ENCODE results near the gene TACR2. TPM values are rescaled to one million over a fixed set of nuclear protein-coding genes. Genes with fewer than 3 reads are reported as not detected.

TACR2 gene
- total RNA-seq, 2 donors from 2014 or later: 0.27 TPM; not detected in 1

GRCh38 chr10:69458430-69459100 lies 41.8 kb upstream of the TACR2 start:
- ATAC-seq (ENCODE audit: insufficient number of reproducible peaks, low FRiP score, low read depth): no peak
- H3K27me3 ChIP-seq (replicated peaks; ENCODE audit: insufficient read depth): no peaks in the 10 kb centered on the region
- H3K36me3 ChIP-seq: no peaks in the 10 kb centered on the region
- no peak for TF ChIP-seq CTCF (IDR thresholded peaks at IDR 0.05)
- no peaks in the 10 kb centered on the region for H3K9me3 ChIP-seq
- H3K27ac ChIP-seq: no peak overlapping the region
- no peak for DNase-seq (ENCODE audit: low spot score)
- no peak overlapping the region for H3K4me3 ChIP-seq
- H3K4me1 ChIP-seq (ENCODE audit: control insufficient read depth in 1 of 2, low read depth in 2 of 2): no peaks in the 10 kb centered on the region

GRCh38 chr10:69457771-69458237 lies 41.1 kb upstream of the TACR2 start:
- H3K36me3 ChIP-seq: no peaks in the 10 kb centered on the region
- H3K27me3 ChIP-seq (replicated peaks; ENCODE audit: insufficient read depth): no peaks in the 10 kb centered on the region
- TF ChIP-seq CTCF (IDR thresholded peaks at IDR 0.05): no peak
- no peaks in the 10 kb centered on the region for H3K4me1 ChIP-seq (ENCODE audit: control insufficient read depth in 1 of 2, low read depth in 2 of 2)
- no peak for DNase-seq (ENCODE audit: low spot score)
- no peak for ATAC-seq (ENCODE audit: insufficient number of reproducible peaks, low FRiP score, low read depth)
- H3K27ac ChIP-seq: no peak overlapping the region
- no peaks in the 10 kb centered on the region for H3K9me3 ChIP-seq
- no peak overlapping the region for H3K4me3 ChIP-seq

DNA sequence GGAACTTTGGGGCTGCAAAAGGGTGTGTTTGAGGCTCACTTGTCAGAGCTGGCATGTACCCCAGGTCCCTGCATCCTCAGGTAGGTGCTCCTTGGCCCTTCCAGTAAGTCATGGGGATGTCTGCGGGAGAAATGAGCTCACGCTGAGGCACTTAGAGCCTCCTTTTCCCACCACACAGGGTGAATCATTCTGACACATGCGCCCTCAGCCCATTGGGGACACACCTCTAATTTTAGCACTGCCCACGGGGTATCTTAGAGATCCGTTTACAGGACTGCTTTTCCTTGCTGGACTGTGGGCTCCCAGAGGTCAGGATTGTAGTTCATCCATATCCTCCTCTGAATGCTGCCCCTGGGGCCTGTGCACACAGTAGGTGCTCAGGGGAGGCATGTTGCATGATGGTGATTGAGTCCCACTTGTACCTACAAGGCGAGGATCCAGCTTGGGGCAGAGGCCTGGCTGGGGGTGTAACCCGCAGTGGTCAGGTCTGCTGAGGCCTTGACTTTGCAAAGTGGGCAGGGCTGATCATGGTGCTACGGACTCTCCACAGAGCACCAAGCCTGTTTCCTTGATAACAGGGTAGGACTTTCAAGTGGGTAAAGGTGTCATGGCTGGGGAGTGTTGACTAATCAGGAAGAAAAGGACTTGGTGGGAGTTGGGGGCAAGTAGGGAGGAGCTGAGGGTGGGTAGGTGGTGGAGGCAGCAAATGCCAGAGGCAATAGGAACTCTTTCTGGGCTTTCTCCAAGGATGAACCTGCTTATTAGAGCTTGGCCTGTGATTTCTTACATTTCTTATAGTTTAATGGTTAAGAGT lies 40.4 kb upstream of the TACR2 start:
- Histone ChIP-seq H3K4me1 (ENCODE audit: control insufficient read depth in 1 of 2, low read depth in 2 of 2) (peaks cover 0 to under 1% of the 10 kb centered on the region in 2 donors), H3K27ac (no peak overlapping the region), H3K9me3 (no peaks in the 10 kb centered on the region), H3K36me3 (no peaks in the 10 kb centered on the region), H3K27me3 (replicated peaks; ENCODE audit: insufficient read depth) (no peaks in the 10 kb centered on the region), H3K4me3 (no peak overlapping the region)
- DNase-seq (ENCODE audit: low spot score) (no peak), ATAC-seq (ENCODE audit: insufficient number of reproducible peaks, low FRiP score, low read depth) (no peak)
- no peak for TF ChIP-seq CTCF (IDR thresholded peaks at IDR 0.05)

- DNase-seq (ENCODE audit: low spot score) (no peak), ATAC-seq (ENCODE audit: insufficient number of reproducible peaks, low FRiP score, low read depth) (no peak)
- Histone ChIP-seq H3K27me3 (replicated peaks; ENCODE audit: insufficient read depth) (no peaks in the 10 kb centered on the region), H3K9me3 (no peaks in the 10 kb centered on the region), H3K27ac (no peak overlapping the region), H3K4me3 (no peak overlapping the region), H3K36me3 (no peaks in the 10 kb centered on the region), H3K4me1 (ENCODE audit: control insufficient read depth in 1 of 2, low read depth in 2 of 2) (peaks cover 0 to 10% of the 10 kb centered on the region in 2 donors)
- TF ChIP-seq CTCF (IDR thresholded peaks at IDR 0.05): no peak
Measured at GRCh38 chr10:69455006-69455763, 38.5 kb upstream of the TACR2 start.

GRCh38 chr10:69453795-69454194 lies 37.1 kb upstream of the TACR2 start:
- ATAC-seq (ENCODE audit: insufficient number of reproducible peaks, low FRiP score, low read depth): no peak
- Histone ChIP-seq H3K9me3 (no peaks in the 10 kb centered on the region), H3K4me1 (ENCODE audit: control insufficient read depth in 1 of 2, low read depth in 2 of 2) (peaks cover 0 to 10% of the 10 kb centered on the region in 2 donors), H3K4me3 (no peak overlapping the region), H3K27me3 (replicated peaks; ENCODE audit: insufficient read depth) (no peaks in the 10 kb centered on the region), H3K36me3 (no peaks in the 10 kb centered on the region), H3K27ac (no peak overlapping the region)
- TF ChIP-seq CTCF (IDR thresholded peaks at IDR 0.05): no peak
- no peak for DNase-seq (ENCODE audit: low spot score)
